ENCODE data around the gene SRRD.

The SRRD gene

GRCh38 chr22:26503758-26504157 is 20.1 kb downstream of the SRRD start:
- Histone ChIP-seq H4K20me1 (ENCODE audit: insufficient read depth, low read length) (no peaks in the 10 kb centered on the region), H3K9ac (ENCODE audit: low read depth, low read length) (peak overlapping the region; percentile 34), H2AFZ (ENCODE audit: low read depth, low read length) (peak overlapping the region; percentile 42; the same call in 1 of the 2 replicates), H3K4me1 (ENCODE audit: insufficient read depth, low read length) (peaks cover 37% of the 10 kb centered on the region), H3K9me3 (ENCODE audit: insufficient read depth, low read length, severe bottlenecking) (no peaks in the 10 kb centered on the region), H3K27ac (ENCODE audit: low read length) (peak overlapping the region; percentile 88), H3K4me3 (ENCODE audit: low read depth in 1 of 2, low read length in 2 of 2) (peak overlapping the region in 1 of 2 experiments; percentile 10; a peak in 2 of 4 replicates), H3K36me3 (ENCODE audit: insufficient read depth, low read length) (peaks cover 86% of the 10 kb centered on the region), H3K27me3 (ENCODE audit: insufficient read depth, low read length, poor library complexity) (no peaks in the 10 kb centered on the region), H3K4me2 (ENCODE audit: insufficient read depth, low read length) (peak overlapping the region; percentile 48), H3K79me2 (ENCODE audit: insufficient read depth, low read length) (0 out of 2 replicates have a peak, but pooled peaks cover 3% of the 10 kb centered on the region)
- DNase-seq (no peak), ATAC-seq (ENCODE audit: insufficient read depth, low read depth) (no peak)
- no peak for TF ChIP-seq CTCF (IDR thresholded peaks at IDR 0.05; ENCODE audit: borderline replicate concordance, extremely low read depth, low read length, poor library complexity, severe bottlenecking)
- no peak for TF ChIP-seq EZH2 (IDR thresholded peaks at IDR 0.05; ENCODE audit: borderline replicate concordance, low read depth, low read length, severe bottlenecking)

- Histone ChIP-seq H3K36me3 (ENCODE audit: insufficient read depth, low read length) (peaks cover 69% of the 10 kb centered on the region), H3K79me2 (ENCODE audit: insufficient read depth, low read length) (peaks cover 38% of the 10 kb centered on the region), H3K4me3 (ENCODE audit: low read depth in 1 of 2, low read length in 2 of 2) (no peak overlapping the region), H3K4me2 (ENCODE audit: insufficient read depth, low read length) (no peak overlapping the region), H4K20me1 (ENCODE audit: insufficient read depth, low read length) (peaks cover 8% of the 10 kb centered on the region; the same call in 1 of the 2 replicates), H3K4me1 (ENCODE audit: insufficient read depth, low read length) (peaks cover 47% of the 10 kb centered on the region), H2AFZ (ENCODE audit: low read depth, low read length) (no peak overlapping the region), H3K27ac (ENCODE audit: low read length) (no peak overlapping the region), H3K9me3 (ENCODE audit: insufficient read depth, low read length, severe bottlenecking) (no peaks in the 10 kb centered on the region), H3K27me3 (ENCODE audit: insufficient read depth, low read length, poor library complexity) (no peaks in the 10 kb centered on the region), H3K9ac (ENCODE audit: low read depth, low read length) (no peak overlapping the region)
- DNase-seq = no peak
- TF ChIP-seq CTCF (IDR thresholded peaks at IDR 0.05; ENCODE audit: borderline replicate concordance, extremely low read depth, low read length, poor library complexity, severe bottlenecking) (no peak), EZH2 (IDR thresholded peaks at IDR 0.05; ENCODE audit: borderline replicate concordance, low read depth, low read length, severe bottlenecking) (no peak)
- ATAC-seq (ENCODE audit: insufficient read depth, low read depth) = no peak
Observed at GRCh38 chr22:26508148-26508547, 24.5 kb downstream of the SRRD start.

GRCh38 chr22:26512149-26512793 is 28.6 kb downstream of the SRRD start, which contains the start of gene TFIP11:
TFIP11 (minus strand) TSS chr22:26512473; CDS start chr22:26510272, 2,201 bp downstream.
- H3K27ac ChIP-seq (ENCODE audit: low read length) = peak within 1 kb of the TSS; percentile 87
- H3K9ac ChIP-seq (ENCODE audit: low read depth, low read length) = peak within 1 kb of the TSS; percentile 73

More at GRCh38 chr22:26512149-26512793, 28.6 kb downstream of the SRRD start, which contains the start of gene TFIP11:
- DNase-seq (peak; percentile 89), ATAC-seq (ENCODE audit: insufficient read depth, low read depth) (peak; percentile 96)
- peak within 1 kb of the TSS; percentile 90 for H2AFZ ChIP-seq (ENCODE audit: low read depth, low read length)
- H4K20me1 ChIP-seq (ENCODE audit: insufficient read depth, low read length) = peaks cover 8% of the 10 kb centered on the region; the same call in 1 of the 2 replicates
- no peaks in the 10 kb centered on the region for H3K27me3 ChIP-seq (ENCODE audit: insufficient read depth, low read length, poor library complexity)
- peaks cover 29% of the 10 kb centered on the region for H3K4me1 ChIP-seq (ENCODE audit: insufficient read depth, low read length)
- H3K79me2 ChIP-seq (ENCODE audit: insufficient read depth, low read length) = peaks cover 43% of the 10 kb centered on the region
- H3K9me3 ChIP-seq (ENCODE audit: insufficient read depth, low read length, severe bottlenecking) = no peaks in the 10 kb centered on the region
- TF ChIP-seq EZH2 (IDR thresholded peaks at IDR 0.05; ENCODE audit: borderline replicate concordance, low read depth, low read length, severe bottlenecking) (no peak), CTCF (IDR thresholded peaks at IDR 0.05; ENCODE audit: borderline replicate concordance, extremely low read depth, low read length, poor library complexity, severe bottlenecking) (no peak)
- peaks cover 34% of the 10 kb centered on the region for H3K36me3 ChIP-seq (ENCODE audit: insufficient read depth, low read length)
- H3K4me3 ChIP-seq (ENCODE audit: low read depth in 1 of 2, low read length in 2 of 2) = peak within 1 kb of the TSS; percentile 89 to 96
- peak within 1 kb of the TSS; percentile 100 for H3K4me2 ChIP-seq (ENCODE audit: insufficient read depth, low read length)
